Measurements from ENCODE around the gene LCMT1. TPM values are rescaled to one million over a fixed set of nuclear protein-coding genes. Genes with fewer than 3 reads are reported as not detected.
"Not testable (repeated sequence)": the region's sequence is repeated elsewhere in the genome, so short reads cannot be mapped to it uniquely, and the experiment has no call there.

The LCMT1 gene
- total RNA-seq, 1 donor from 2014 or later = 28.8 TPM

DNA sequence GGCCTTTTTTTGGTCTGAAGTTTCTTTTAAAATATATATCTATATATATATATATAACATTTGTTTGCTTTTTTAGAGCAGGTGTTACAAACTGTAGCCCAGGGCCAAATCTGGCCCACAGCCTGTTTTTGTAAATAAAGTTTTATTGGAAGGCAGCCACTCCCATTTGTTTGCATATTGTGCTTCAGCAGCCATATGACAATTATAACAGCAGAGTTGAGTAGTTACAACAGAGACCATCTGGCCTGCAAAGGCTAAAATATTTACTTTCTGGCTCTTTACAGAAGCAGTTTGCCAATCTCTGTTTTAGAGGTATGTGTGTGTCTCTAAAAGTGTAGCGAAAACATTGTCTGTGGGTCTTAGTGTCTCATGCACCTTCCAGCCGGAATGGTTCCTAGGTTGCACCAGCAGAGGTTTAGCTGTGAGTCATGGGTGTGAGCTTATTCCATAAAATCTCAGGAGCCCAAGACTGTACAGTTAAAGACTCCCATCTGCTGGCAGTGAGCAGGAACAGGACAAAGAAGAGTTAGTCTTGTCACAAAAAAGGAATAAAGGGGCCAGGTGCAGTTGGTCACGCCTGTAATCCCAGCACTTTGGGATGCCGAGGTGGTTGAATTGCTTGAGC, 23.8 kb downstream of the LCMT1 start:
- DNase-seq (ENCODE audit: extremely low read depth, low read depth, low spot score) = no peak

DNA sequence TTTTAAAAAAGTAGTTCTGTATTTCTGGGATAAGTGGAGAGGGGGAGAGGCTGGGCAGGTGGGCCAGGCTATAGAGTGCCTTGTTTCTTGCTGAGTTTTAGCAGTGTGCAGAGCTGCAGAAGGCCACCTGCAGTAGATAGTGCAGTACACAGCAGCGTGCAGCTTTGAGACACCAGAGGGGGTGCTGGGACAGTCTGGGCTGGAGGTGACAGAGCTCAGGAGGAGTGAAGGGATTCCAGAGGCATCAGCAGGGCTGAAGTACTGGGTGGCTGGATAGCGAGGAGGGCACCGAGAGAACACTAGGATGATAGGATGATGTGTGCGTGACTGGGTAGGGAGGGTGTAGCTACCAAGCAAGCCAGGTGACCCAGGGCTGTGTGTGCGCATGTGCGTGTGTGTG, 26.6 kb downstream of the LCMT1 start:
- DNase-seq (ENCODE audit: extremely low read depth, low read depth, low spot score) = no peak

DNA sequence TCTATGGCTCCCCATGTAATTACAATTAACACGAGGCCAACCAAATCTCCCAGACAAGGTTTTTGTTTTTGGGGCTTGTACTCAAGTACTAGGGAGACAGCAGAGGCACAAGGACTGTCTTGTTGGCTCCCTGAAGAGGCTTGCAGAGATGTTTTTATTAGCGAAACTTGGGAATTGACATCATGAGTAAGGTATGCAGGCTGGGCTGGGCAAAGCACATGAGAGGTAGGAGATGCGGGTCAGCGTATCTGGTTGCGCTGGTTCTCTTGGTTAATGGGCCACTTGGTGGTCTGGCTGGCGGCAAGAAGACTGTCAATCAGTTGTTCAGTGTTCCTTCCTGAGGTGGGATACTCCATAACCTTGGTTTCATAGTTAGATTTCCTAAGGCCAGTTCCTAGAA, 28.9 kb downstream of the LCMT1 start:
- no peak for DNase-seq (ENCODE audit: extremely low read depth, low read depth, low spot score)

DNA sequence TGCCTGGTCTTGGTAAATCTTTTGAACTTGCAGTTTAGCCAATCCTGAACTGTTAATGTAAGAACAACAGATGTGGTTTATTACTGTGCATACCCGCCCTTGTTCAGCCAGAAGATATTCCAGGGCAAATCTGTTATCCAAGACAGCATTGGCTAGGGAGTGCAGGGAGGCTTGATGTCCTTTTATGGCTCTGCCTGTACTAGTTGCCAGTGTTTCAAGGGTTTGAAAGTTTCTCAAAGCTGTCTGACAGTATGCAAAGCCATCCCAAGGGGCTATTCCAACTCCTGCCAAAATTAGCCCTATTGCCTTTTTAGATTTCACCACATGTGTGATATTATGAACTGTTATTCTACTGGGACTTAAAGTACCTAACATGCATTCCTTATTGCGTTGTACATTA, 30.1 kb downstream of the LCMT1 start:
- no peak for DNase-seq (ENCODE audit: extremely low read depth, low read depth, low spot score)

DNA sequence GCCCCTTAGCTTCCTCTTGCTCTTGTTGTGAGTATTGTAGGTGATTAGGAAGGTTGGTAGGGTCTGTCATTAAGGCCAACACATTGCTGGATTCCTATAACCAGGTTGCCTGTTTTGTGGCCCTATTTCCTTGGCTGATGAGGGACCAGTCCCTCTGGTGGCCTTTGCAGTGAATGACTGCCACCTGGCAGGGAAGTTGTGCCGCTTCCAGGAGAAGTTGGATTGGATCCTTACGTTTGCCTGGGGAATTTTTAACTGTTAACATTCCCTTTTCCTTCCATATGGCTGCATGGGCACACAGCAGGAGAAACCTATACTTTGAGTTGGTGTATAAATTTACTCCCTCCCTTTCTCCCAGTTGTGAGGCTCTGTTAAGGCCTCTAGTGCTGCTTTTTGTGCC, 32.4 kb downstream of the LCMT1 start:
- DNase-seq (ENCODE audit: extremely low read depth, low read depth, low spot score) = no peak

DNA sequence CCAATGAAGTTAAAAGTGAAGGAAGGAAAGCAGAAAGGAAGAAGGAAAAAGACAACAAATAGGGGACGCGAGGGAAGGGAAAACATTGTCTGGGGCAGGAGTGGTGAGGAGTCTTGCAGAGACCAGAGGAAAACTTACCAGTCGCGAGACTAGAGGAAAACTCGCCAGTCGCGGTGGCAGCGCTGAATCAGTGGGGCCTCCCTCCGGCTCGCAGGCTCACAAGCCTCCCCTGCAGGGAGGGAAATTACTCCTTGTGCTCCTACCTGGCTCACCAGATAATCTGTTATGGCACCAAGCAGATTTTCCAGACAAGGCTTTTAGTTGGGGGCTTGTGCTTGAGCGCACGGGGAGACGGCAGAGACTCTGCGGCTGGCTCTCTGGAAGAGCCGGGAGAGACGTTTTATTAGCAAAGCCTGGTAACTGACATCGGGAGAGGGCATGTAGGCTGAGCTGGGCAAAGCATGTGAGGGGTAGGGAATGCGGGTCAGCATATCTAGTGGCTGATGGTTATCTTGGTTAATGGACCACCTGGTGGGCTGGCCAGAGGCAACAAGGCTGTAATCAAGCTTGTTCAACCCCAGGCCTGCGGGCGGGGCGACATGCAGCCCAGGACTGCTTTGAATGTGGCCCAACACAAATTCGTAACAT, 37.1 kb downstream of the LCMT1 start:
- no peak for DNase-seq (ENCODE audit: extremely low read depth, low read depth, low spot score)

DNA sequence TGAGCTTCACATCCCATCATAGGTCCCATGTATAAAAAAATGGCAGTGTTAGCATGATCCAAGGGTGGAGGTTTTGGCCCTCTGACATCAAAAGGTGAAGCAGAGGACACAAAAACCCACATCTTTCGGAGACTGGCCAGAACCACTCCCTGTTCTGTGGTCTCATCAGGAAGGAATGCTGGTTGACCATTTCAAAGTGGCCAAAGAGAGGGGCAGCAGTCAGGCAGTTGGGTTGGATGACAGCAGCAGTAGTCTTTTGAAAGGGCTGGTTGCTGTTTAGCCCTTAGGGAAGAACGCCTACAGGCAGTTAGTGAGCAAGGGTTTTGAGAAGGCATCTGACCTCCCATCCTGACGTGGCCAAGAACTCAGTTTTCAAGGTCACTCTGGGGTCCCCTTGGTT, 40.5 kb downstream of the LCMT1 start:
- no peak for DNase-seq (ENCODE audit: extremely low read depth, low read depth, low spot score)

DNA sequence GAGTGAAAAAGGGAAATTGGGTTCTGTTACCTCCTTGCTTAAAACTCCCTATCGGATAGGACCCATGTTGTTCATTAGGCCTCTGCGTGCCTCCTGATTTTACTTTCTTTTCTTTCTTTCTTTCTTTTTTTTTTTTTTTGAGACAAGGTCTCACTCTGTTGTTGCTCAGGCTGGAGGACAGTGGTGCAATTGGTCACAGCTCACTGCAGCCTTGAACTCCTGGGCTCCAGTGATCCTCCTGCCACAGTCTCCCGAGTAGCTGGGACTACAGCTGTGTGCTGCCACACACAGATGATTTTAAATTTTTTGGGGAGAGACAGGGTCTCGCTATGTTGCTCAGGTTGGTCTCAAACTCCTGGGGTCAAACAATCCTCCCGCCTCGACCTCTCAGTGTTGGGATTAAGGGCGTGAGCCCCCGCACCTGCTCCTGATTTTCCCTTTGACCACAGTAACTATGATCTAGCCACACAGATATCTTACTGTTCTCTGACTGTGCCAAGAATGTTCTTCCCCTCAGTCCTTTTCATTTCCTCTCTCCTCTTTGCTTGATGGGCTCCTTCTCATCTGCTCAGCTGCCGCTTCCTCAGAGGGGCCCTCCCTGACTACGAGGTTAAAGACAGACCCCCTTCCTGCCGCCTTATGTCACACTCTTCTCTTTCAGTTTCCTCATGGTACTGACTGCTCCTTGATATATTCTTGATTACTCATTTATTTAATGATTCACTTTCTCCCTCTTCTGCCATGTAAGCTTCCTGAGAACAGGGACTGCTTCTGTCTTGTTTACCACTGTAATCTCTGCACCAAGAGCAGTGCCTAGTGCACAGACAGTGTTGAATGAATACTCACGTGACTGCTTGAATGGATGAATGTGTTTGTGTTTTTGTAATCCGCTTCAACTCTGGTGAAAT, 44.3 kb downstream of the LCMT1 start:
- no peak for DNase-seq (ENCODE audit: extremely low read depth, low read depth, low spot score)

DNA sequence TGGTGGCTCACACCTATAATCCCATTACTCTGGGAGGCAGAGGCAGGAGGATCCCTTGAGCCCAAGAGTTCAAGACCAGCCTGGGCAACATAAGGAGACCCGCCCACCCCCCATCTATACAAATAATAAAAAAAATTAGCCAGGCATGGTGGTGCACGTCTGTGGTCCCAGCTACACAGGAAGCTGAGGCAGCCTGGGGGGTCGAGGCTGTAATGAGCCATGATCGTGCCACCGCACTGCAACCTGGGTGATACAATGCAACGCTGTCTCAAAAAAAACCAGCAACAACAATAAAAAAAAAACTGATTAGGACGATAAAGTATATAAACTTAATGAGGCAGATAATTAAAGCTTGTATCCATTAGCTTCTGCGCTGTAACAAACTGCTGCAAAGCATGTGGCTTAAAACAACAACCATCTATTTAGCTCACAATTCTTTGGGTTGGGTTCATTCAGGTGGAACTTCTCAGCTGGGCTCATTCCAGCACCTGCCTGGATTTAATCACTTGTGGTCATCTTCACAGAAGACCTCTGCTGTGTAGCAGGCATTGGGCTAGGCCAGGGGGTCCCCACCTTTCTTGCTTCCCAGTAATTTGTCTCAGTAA, 45.8 kb downstream of the LCMT1 start:
- no peak for DNase-seq (ENCODE audit: extremely low read depth, low read depth, low spot score)

DNA sequence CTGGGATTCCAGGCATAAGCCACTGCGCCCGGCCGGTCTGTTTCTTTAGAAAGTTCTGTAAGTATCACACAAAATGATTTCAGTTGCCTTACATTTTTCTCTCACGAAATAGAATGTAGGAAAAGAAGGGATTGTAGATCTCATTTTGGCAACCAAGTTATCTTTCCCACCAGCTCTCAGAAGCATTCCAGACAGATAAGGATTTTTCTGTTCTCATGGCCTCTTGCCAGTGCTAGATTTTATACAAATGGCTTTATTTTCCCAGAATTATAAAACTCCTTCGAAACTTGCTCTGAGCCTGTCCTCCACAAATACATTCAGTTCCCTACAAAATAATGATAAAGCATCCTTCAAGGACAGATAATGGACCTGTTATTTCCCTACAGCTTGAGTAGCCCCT, 46.9 kb downstream of the LCMT1 start:
- DNase-seq (ENCODE audit: extremely low read depth, low read depth, low spot score) = no peak

DNA sequence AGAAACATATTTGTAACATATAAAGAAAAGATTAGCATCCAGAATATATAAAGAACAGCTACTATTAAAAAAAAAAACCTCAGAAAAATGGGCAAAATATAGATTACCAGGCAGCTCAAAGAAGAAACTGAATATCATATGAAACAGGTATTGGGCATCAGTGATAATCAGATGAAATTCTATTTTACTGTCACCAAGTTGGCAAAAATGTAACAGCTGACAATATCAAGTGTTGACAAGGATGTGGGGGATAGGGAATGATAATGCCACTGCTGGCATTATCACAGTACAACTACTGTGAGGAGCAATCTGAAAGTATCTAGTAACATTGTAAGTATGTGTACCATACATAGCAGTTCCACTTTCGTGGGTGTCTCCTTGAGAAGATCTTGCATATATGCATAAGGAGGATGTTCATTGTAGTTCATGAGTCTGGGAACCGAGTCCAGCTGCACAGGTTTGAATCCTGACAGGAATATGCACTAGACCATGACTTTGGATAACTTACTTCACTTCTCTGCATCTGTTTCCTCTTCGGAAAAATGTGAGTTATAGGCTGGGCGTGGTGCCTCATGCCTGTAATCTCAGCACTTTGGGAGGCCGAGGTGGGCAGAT, 50.3 kb downstream of the LCMT1 start:
- no peak for DNase-seq (ENCODE audit: extremely low read depth, low read depth, low spot score)

DNA sequence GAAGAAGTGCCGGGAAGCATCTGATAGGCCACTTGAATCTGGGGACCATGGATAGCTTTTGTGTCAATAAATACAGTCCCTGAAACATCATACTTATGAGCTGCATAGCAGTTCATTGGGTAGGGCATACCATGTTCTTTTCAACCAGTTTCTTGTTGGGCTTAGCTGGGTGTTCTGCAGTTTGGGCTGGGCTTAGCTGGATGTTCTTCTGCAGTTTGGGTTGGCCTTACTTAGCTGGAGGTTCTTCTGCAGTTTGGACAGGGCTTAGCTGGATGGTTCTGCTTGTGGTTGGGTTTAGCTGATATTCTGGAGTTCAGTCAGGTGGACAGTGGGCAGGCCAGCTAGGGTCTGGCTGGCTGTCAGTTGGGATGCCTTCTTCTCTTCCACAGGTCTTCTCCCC, 52.1 kb downstream of the LCMT1 start:
- no peak for DNase-seq (ENCODE audit: extremely low read depth, low read depth, low spot score)

DNA sequence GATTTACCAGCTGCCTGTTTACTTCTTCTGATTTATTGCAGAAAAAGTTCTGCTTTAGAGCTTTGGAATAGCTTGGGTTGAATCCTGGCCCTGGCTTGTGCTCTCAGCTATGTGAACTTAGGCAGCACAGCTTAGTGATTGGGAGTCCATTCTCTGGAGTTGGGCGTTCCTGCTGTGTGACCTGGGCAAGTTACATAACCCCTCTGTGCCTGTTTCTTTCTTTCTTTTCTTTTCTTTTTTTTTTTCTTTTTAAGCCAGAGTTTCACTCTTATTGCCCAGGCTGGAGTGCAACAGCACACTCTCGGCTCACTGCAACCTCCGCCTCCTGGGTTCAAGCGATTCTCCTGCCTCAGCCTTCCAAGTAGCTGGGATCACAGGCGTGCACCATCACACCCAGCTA, 53.7 kb downstream of the LCMT1 start:
- DNase-seq (ENCODE audit: extremely low read depth, low read depth, low spot score) = no peak

DNA sequence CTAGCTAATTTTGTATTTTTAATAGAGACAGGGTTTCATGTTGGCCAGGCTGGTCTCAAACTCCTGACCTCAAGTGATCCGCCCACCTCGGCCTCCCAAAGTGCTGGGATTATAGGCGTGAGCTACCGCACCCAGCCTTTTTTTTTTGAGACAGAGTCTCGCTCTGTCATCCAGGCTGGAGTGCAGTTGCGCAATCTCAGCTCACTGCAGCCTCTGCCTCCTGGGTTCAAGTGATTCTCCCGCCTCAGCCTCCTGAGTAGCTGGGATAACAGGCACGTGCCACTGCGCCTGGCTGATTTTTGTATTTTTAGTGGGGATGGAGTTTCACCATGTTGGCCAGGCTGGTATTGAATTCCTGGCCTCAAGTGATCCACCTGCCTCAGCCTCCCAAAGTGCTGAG, 56.4 kb downstream of the LCMT1 start:
- DNase-seq (ENCODE audit: extremely low read depth, low read depth, low spot score) = not testable (repeated sequence)

DNA sequence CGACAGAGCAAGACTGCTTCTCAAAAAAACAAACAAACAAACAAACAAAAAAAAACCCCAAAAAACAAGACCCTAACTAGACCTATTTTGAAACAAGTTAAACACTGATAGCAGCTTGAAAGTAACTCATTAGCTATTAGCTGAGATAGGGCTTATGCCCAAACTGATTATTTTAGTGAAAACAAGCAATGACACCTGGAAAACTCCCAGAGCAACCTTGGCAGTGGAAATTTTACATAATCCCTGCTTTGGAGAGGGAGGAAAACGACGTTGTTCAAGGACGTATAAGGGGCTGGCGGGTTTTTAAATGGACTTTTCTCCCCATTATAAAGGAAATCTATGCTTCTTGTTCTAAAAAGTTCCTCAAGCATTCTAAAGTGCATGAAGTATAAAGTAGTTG, 59.8 kb downstream of the LCMT1 start:
- no peak for DNase-seq (ENCODE audit: extremely low read depth, low read depth, low spot score)

DNA sequence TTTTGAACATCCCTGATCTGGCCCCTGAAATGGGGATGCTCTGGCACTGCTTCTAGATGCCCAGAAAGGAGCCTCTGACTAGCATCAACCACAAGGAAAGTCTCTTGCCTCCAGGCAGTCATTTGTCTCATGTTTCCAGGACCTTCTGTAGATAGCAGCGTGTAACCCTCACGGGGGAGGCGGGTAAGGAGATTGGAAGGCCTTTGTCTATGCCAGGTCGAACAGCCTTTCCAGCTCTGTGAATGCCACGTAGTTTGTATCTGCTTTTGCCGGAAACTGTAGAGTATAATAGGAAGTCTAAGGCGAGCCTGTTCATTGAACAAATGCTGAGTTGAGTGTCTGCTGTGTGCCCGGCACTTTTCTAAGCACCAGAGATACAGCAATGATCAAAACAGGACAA, 61.3 kb downstream of the LCMT1 start:
- DNase-seq (ENCODE audit: extremely low read depth, low read depth, low spot score) = no peak

DNA sequence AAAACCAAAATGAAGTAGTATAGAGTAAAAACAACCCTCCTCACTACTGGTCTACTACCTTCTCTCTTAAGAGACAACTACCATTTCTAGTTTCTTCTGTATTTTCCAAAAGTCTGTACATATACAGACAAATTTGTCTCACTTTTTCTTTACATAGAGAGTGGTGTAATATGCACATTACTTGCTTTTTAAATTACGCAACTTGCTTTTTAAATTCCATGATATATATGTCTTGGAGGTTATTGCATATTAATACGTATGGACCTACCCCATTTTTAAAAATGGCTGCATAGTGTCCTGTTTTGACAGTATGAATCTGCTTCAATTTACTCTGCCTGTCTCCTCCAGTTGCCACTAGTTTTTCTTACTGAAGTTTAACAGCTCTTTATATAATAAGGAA, 62.7 kb downstream of the LCMT1 start:
- no peak for DNase-seq (ENCODE audit: extremely low read depth, low read depth, low spot score)

DNA sequence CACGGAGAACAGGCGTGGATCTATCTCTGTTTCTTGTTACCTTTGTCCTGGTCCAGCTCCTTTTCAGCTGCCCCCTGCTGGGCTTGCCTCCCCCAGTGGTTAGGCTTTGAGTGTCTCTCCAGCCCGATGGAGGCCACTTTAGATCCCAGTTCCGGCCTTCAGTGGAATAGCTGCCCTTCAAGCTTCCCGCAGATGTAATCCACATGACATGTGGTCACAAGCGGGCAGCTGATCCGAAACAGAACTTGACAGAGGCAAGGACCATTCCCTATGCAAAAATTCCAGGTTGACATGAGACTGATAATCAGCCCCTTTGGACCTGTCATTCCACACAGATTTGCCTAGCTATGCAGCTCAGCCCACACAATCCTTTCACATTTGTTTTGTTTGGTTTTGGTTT, 64.6 kb downstream of the LCMT1 start:
- DNase-seq (ENCODE audit: extremely low read depth, low read depth, low spot score) = no peak

DNA sequence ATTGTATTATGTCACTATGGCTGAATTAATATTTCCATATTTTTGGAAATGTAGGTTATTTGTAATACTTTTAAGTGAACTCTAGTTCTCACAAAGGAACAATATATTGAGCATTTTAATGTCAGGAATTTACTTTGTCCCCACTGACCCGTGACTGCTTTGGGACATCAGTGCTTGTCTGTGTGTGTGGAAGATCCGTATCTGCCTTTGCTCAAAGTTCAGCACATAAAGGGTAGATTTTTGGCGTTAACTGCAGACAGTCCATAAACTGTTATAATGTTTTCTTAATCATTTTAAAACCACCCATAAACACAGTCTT, 65.9 kb downstream of the LCMT1 start:
- no peak for DNase-seq (ENCODE audit: extremely low read depth, low read depth, low spot score)

DNA sequence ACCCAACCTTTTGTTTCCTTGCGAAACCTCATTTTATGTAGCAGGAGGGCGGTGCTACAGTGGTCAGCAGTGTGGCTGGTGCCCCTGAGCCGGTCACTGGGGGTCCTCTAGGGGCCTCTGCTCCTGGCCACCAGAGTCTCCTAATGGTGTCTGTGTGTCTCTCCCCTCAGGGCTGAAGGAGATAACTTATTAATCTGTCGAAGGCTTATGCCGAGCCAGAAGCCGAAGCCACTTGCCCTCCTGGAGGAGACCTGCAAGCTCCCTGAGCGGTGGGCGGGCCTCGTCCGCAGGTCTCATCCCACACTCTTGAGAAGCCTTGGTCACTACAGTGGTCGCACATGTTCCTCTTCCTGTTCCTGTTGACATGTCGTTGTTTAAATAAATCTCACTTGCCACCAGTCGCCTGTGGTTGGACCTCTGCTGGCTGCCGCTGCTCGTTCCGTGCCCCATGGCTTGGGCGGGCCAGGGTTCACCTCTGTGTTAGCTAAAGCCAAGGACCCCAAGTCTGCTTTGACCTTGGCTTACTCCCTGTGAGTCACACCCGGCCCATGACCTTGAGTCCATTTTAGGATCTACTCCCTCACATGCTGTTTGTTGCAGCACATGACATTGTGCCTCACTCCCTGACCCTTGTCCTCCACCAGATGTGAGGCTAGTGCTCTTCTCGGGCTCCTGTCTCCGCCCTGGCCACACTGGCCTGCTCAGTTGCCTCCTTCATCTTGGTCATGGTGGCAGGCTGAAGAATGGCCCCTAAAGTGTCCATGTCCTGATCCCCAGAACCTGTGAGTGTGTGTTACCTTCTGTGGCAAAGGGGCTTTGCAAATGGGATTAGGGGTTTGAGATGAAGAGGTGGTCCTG, 66.5 kb downstream of the LCMT1 start:
- DNase-seq (ENCODE audit: extremely low read depth, low read depth, low spot score) = no peak
